Umbilical cord (tissue), 2 donors: ENCODE data around the gene NISCH. TPM values are rescaled to one million over a fixed set of nuclear protein-coding genes. Genes with fewer than 3 reads are reported as not detected.

ENCODE experiments used
- DNase-seq: peaks from one replicate; pipeline ENCODE4 v3.0.0-alpha.2; 2015; ENCODE audit warnings: low spot score
- total RNA-seq: library from RNA; depleted of rRNA; stranded (reverse); fragments of >200 nt; gene quantifications from one replicate; pipeline ENCODE4 v1.2.3, GENCODE V29; 2014; ENCODE audit warnings: low replicate concordance; ENCODE audit not compliant: insufficient read depth

Gene NISCH
- total RNA-seq, 1 donor from 2014 or later, result 61.4 TPM

DNA sequence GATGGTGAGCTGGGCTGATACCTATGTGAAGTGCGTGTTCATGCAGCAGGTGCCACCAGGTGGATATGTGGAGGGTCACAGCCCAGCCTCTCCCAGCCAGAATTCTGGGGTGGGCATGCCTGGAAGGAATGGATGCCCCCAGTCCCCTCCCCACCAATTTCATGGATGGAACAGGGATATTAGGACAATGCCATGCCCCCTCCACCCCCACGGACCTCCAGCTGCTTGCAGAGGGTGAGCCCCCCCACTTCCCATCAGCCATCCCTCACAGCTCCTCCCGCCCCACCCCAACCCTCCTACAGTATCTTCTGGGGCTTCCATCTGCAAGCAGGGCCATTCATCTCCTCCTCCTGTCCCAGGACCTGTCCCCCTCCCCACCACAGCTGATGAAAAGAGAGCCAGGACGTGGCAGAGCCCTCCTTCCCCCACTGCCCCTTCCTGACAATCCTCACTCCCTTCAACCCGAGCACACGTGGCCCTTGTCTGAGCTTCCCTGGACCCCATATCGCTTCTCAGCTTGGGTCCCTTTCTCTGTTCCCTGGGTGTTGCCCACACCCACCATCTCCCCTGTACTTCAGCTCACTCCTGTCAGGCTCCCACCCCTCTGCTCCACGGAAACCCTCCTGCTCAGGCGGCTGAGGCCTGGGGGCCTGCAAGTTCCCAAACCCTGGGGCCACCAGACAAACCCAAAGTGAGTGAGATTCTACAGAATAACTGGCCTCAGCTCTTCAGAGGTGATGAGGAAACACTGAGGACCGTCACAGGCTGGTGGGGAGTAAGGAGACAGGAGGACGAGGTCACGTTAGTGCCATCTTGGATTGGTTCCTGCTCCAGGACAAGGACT is 7.7 kb upstream of the NISCH start:
- DNase-seq, result no peak

GRCh38 chr3:52450489-52451236 is 4.7 kb upstream of the NISCH start:
- DNase-seq, result no peak

- DNase-seq, result no peak
These were observed 3.9 kb upstream of the NISCH start for GRCh38 chr3:52451237-52452083.

- no peak for DNase-seq
These were observed 3.3 kb upstream of the NISCH start for GRCh38 chr3:52452126-52452525.

GRCh38 chr3:52452570-52453221 is 2.7 kb upstream of the NISCH start:
- DNase-seq, result no peak

- DNase-seq, result peak; percentile 33
These were observed 1.7 kb upstream of the NISCH start, which contains the start of gene TNNC1 for GRCh38 chr3:52453496-52454249. Gene TNNC1 (minus strand): TSS chr3:52454041. CDS start chr3:52454015, 26 bp downstream.

- no peak for DNase-seq
These were observed 1.0 kb upstream of the NISCH start for GRCh38 chr3:52454250-52454937.

GRCh38 chr3:52454938-52455282 is 494 bp upstream of the NISCH start:
- DNase-seq, result no peak

DNA sequence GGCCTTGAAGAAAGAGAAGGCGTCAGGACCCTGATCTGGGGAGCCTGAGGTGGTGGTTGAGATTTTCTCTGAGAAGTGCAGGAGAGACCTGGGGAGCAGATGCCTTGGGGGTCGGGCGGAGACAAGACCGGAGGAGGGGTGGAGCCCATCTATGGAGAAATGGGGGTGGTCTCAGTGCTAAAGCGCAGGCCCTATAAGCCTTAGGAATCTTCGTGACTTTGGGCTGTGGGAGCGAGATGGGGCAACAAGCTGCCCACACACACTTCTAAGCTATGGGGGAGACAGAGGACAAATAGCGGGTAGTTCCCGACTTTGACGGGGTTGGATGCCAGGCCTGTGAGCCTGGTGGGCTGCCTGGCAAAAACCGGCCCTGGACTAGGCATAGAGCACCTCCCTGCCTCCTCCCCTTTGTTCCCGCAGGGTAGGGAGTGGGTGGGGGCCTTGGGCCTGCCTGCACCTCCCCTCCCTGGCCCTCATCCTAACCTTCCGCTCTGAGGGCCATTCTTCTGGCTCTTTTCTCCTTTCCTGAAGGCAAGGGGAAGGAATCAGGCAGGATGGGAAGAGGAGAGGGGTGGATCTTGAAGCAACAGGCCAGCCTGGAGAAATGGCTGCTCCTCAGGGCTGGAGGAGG is 880 bp downstream of the NISCH start:
- DNase-seq, result peak; percentile 70

DNA sequence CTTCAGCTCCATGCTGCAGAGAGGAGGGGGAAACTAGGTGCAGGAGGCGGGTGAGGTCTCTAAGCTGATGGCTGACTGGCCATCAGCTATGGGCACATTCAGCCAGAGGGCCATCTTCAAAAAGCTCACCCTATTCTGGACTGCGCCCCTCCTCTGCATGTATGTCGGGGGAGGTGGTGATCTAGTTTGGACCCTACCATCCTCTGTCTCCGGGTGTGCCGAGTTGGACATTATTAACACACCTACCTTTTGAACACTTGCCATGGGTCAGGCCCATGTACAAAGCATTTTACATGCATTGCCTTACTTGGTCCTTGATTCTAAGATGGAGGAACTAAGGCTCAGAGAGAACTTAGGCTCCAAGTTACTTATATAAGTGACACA is 1.4 kb downstream of the NISCH start:
- DNase-seq, result no peak

- no peak for DNase-seq
These were observed 2.8 kb downstream of the NISCH start for GRCh38 chr3:52458031-52458760.

GRCh38 chr3:52458770-52459545 is 3.6 kb downstream of the NISCH start:
- DNase-seq, result no peak

DNA sequence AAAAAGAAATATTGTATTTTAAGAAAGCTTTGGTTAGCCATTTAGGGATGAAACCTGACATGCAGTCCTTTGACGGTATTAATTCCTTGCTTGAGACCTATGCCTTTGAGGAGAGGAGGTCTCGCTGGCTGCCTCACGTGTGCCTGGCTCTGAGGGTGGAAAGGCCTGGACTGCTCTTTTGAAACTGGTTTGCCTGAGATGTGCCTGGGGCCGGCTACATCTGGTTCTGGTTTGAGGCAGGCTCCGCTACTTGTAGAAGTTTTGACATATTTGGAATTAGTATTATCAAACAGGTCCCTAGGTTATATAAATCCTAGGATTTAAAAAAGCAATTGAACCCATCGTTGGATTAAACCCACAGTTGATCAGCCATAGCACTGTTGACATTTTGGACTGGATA is 6.5 kb downstream of the NISCH start:
- no peak for DNase-seq

DNA sequence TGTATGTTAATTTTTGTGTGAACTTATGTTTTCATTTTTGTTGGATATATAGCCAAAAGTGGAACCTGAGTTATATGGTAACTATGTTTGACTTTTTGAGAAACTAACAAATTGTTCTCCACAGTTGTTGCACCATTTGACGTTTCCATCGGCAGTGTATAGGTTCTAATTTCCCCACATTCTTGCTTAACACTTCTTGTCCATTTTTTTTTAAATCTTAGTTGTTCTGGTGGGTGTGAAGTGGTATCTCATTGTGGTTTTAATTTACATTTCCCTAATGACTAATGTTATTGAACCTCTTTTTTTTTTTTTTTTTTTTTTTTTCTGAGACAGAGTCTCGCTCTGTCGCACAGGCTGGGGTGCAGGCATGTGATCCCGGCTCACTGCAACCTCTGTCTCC is 8.0 kb downstream of the NISCH start:
- DNase-seq, result no peak

GRCh38 chr3:52468336-52468735 is 12.9 kb downstream of the NISCH start:
- peak; percentile 88 for DNase-seq

GRCh38 chr3:52469001-52469400 is 13.6 kb downstream of the NISCH start:
- no peak for DNase-seq

- DNase-seq, result no peak
These were observed 15.5 kb downstream of the NISCH start for GRCh38 chr3:52470920-52471319.
